Activated naive CD4-positive, alpha-beta T cell treated with anti-CD3 and anti-CD28 coated beads, Interleukin-2, amount 50 U/mL, for 24 hours (primary cell): ENCODE measurements around the gene CA6.

Source experiments
- H3K27ac Mint-ChIP-seq: one replicate; pipeline ENCODE4 v1.8.0; 2021; ENCODE audit warnings: mild to moderate bottlenecking, mixed read lengths
- H3K27me3 Mint-ChIP-seq: one replicate; pipeline ENCODE4 v1.8.0; 2021; ENCODE audit warnings: mixed read lengths
- H3K36me3 Mint-ChIP-seq: one replicate; pipeline ENCODE4 v1.8.0; 2021; ENCODE audit warnings: mixed read lengths
- H3K4me1 Mint-ChIP-seq: one replicate; pipeline ENCODE4 v1.8.0; 2021; ENCODE audit warnings: mixed read lengths
- H3K4me3 Mint-ChIP-seq: one replicate; pipeline ENCODE4 v1.8.0; 2021; ENCODE audit warnings: mild to moderate bottlenecking, mixed read lengths
- H3K9me3 Mint-ChIP-seq: one replicate; pipeline ENCODE4 v1.8.0; 2021; ENCODE audit warnings: mixed read lengths

The CA6 gene

GRCh38 chr1:9022773-9023172, 77.1 kb downstream of the CA6 start:
- Mint-ChIP-seq H3K36me3 (no peaks in the 10 kb centered on the region), H3K27me3 (no peaks in the 10 kb centered on the region), H3K27ac (no peak overlapping the region), H3K9me3 (no peaks in the 10 kb centered on the region), H3K4me1 (peaks cover 5% of the 10 kb centered on the region), H3K4me3 (no peak overlapping the region)
